Measurements from ENCODE around the gene FAM241B.

Gene FAM241B

DNA sequence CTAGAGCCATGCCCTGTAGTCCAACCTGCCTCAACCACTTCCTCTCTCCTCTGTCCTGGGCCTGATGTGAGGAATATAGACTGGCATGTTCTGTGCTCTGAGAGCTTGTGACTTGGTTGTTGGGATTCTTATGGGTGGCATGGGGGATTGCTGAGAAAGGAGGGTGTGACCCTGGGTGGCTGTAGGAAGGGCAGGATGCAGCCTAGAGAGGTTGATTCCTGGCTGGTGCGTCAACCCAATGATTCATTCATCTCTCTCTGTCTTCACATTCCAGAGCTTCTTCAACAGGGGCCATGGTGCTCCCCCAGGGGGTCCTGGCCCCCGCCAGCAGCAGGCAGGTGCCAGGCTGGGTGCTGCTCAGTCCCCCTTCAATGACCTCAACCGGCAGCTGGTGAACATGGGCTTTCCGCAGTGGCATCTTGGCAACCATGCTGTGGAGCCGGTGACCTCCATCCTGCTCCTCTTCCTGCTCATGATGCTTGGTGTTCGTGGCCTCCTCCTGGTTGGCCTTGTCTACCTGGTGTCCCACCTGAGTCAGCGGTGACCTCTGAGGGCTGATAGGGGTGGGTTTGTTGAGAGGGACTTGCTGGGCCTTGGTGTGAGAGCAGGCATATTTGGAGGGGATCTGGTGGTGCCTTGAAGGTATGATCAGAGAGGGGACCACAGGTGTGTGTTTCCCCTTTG lies 2.6 kb downstream of the FAM241B start:
- Histone ChIP-seq H3K36me3 (ENCODE audit: control insufficient read depth, insufficient read depth, low read length) (no peaks in the 10 kb centered on the region), H2AFZ (no peak overlapping the region), H3K4me3 (ENCODE audit: low read depth, low read length) (no peak overlapping the region), H3K9me3 (ENCODE audit: control insufficient read depth, low read length) (no peaks in the 10 kb centered on the region), H3K79me2 (no peaks in the 10 kb centered on the region), H3K27ac (no peak overlapping the region), H3K4me2 (ENCODE audit: low read length) (no peak overlapping the region), H3K27me3 (ENCODE audit: control insufficient read depth, insufficient read depth, low read length) (no peaks in the 10 kb centered on the region), H3K4me1 (peaks cover 7% of the 10 kb centered on the region), H3K9ac (no peak overlapping the region)
- TF ChIP-seq, protein P1, sequence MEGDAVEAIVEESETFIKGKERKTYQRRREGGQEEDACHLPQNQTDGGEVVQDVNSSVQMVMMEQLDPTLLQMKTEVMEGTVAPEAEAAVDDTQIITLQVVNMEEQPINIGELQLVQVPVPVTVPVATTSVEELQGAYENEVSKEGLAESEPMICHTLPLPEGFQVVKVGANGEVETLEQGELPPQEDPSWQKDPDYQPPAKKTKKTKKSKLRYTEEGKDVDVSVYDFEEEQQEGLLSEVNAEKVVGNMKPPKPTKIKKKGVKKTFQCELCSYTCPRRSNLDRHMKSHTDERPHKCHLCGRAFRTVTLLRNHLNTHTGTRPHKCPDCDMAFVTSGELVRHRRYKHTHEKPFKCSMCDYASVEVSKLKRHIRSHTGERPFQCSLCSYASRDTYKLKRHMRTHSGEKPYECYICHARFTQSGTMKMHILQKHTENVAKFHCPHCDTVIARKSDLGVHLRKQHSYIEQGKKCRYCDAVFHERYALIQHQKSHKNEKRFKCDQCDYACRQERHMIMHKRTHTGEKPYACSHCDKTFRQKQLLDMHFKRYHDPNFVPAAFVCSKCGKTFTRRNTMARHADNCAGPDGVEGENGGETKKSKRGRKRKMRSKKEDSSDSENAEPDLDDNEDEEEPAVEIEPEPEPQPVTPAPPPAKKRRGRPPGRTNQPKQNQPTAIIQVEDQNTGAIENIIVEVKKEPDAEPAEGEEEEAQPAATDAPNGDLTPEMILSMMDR (IDR thresholded peaks at IDR 0.05) = no peak

DNA sequence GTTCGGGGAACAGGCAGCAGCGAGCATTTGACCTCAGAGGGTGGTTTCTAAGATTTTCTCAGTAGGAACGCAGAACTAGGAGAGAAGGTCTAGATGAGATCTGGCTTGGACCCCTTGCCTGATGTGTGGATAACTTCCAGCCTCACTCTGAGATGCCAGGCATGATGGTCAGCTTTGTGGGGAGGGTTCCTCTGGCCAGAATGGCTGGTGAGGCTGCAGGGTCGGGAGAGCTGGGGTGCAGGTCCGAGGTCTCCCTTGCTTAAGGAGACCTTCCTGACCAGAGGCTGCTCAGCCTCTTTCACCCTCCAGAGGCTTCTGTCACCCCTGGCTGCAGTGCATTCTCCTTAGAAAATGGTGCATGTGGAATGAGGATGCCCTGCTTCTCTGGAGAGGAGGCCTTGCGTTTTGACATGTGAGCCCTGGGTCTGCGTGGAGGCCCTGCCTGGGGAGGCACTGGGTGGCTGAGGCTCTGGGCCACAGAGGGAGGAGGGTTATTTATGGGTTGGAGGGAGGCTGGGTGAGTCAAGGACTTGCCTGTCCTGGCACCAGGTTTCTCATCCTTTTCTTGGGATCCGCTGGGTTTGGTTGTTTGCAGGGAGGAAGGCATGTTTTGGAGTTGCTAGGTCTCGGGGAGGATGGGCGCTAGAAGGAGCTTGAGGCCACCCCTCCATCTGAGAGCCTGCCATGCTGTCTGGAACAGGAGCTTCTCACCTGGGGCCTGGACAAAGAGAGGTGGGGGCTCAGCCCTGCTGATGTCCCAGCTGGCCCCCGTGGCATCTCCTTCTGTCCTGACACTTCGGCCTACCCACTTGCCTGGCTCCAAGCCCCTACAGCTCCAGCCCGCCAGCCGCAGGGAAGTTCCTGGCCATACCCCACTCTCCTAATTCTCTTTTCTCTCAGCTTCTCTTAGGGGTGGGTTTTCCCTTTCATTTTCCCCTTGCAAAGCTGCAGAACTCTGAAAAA lies 3.9 kb downstream of the FAM241B start:
- Histone ChIP-seq H3K27ac (no peak overlapping the region), H3K36me3 (ENCODE audit: control insufficient read depth, insufficient read depth, low read length) (no peaks in the 10 kb centered on the region), H3K4me2 (ENCODE audit: low read length) (no peak overlapping the region), H3K4me3 (ENCODE audit: low read depth, low read length) (no peak overlapping the region), H3K9ac (no peak overlapping the region), H3K27me3 (ENCODE audit: control insufficient read depth, insufficient read depth, low read length) (no peaks in the 10 kb centered on the region), H2AFZ (no peak overlapping the region), H3K9me3 (ENCODE audit: control insufficient read depth, low read length) (no peaks in the 10 kb centered on the region), H3K4me1 (peaks cover 7% of the 10 kb centered on the region), H3K79me2 (no peaks in the 10 kb centered on the region)
- TF ChIP-seq, protein P1 (IDR thresholded peaks at IDR 0.05) = no peak

DNA sequence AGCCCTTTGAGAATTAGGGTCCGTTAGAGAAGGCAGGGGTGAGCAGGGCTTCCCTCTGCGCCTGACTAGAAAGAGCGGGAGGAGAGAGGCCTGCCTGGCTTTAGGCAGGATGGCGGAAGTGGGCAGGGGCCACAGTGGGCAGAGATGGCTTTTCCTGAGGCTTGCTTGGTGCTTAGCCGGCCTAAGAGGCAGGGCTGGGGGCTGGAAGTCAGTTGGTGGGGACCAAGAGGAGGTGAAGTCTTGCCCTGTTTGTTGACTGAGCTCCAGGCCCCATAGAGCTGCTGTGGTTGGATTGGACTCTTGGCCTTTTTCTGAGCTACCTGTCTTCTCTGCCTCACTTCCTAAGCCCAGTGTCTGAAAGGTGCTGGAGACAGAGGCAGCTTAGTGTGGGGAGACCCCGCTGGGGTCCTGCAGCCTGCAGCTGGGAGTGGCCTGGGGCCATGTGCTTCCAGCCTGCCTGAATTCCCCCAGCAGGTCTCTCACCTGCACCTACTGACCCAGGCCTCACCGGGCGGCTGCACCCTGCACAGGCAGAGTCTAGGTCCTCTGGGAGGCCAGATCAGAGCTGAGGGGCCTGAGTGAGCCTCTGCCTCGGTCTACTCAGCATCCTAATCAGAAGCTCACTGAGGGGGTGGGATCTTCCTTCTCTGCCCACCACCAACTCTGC lies 4.8 kb downstream of the FAM241B start:
- no peaks in the 10 kb centered on the region for H3K27me3 ChIP-seq (ENCODE audit: control insufficient read depth, insufficient read depth, low read length)
- TF ChIP-seq, protein P1 (IDR thresholded peaks at IDR 0.05) = no peak
- no peak overlapping the region for H3K27ac ChIP-seq
- H3K36me3 ChIP-seq (ENCODE audit: control insufficient read depth, insufficient read depth, low read length) = no peaks in the 10 kb centered on the region
- no peaks in the 10 kb centered on the region for H3K4me1 ChIP-seq
- no peak overlapping the region for H2AFZ ChIP-seq
- H3K9me3 ChIP-seq (ENCODE audit: control insufficient read depth, low read length) = no peaks in the 10 kb centered on the region
- H3K4me3 ChIP-seq (ENCODE audit: low read depth, low read length) = no peak overlapping the region
- no peak overlapping the region for H3K9ac ChIP-seq
- H3K4me2 ChIP-seq (ENCODE audit: low read length) = no peak overlapping the region
- no peaks in the 10 kb centered on the region for H3K79me2 ChIP-seq

DNA sequence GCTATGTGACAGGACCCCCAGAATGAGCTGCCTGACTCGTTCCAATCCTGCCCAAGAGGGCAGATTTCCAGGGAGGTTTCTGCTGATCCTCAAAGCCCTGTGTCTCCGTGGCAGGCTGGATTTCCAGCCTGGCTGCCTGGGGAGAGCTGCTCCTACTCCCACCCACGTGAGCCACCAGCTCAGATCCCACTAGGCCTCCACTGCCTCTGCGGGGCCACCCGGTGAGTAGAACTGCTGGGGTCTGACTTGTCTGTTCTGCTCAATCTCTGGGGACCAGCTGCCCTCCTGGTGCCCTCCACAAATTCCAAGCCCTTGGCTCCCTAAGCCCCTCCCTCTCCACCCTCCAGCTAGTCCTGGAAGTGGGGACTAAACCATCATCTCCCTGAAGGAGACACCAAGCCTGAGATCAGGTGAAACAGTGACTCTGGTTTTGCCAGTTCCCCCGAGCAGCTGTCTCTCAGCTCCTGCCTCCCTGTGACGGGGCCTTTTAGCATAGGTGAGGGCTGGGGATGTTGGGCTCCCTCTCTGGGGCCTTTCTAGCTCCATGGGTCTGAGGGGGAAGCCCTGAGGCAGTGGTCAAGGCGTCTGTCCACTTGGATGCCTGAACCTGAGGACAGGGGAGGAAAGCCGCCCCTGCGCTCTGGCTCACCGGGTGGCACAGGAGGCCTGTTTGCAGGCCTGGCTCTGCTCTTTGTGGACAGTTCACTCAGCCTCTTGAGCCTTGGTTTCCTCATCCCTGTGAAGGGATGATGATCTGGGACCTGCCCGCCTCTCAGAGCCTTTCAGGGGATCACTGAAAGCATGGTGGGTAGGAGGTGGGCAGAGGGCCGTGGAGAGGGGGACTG lies 5.6 kb downstream of the FAM241B start:
- Histone ChIP-seq H3K79me2 (no peaks in the 10 kb centered on the region), H3K27ac (no peak overlapping the region), H2AFZ (no peak overlapping the region), H3K27me3 (ENCODE audit: control insufficient read depth, insufficient read depth, low read length) (no peaks in the 10 kb centered on the region), H3K9me3 (ENCODE audit: control insufficient read depth, low read length) (no peaks in the 10 kb centered on the region), H3K36me3 (ENCODE audit: control insufficient read depth, insufficient read depth, low read length) (no peaks in the 10 kb centered on the region), H3K4me2 (ENCODE audit: low read length) (no peak overlapping the region), H3K4me1 (no peaks in the 10 kb centered on the region), H3K9ac (no peak overlapping the region), H3K4me3 (ENCODE audit: low read depth, low read length) (no peak overlapping the region)
- TF ChIP-seq, protein P1 (IDR thresholded peaks at IDR 0.05) = no peak
